ENCODE data around the gene SLC35G2.
"Not testable (repeated sequence)": the region's sequence is repeated elsewhere in the genome, so short reads cannot be mapped to it uniquely, and the experiment has no call there.

The SLC35G2 gene

DNA sequence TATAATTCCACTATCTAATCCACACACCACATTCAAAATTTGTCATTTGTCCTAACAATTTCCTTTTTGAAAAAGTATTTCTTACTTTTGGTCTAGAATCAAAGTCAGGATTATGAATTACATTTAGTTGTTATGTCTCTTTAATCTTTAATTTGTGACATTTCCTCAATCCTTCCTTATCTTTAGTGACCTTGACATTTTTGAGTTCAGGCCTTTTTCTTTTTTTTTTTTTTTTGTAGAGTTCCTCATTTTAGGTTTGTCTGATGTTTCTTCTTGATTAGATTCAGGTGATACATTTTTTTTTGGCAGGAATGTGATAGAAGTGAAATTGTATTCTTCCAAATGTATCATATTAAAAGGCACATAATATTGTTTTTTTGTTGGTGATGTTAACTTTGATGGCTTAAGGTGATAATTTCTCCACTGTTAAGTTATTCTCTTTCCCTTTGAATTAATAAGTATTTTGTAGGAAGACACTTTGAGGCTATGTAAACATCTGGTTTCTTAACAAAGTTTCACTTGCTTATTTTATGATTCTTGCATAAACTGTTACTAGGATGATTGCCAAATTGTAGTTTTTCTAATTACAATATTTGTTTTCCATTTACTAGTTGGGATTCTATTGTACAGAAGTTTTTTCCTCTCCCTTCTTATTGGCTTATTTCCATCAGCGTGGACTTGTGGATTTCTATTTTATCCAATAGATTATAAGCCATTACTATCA is 16.3 kb downstream of the SLC35G2 start:
- DNase-seq (ENCODE audit: low read depth in 2 of 2), result no peak

DNA sequence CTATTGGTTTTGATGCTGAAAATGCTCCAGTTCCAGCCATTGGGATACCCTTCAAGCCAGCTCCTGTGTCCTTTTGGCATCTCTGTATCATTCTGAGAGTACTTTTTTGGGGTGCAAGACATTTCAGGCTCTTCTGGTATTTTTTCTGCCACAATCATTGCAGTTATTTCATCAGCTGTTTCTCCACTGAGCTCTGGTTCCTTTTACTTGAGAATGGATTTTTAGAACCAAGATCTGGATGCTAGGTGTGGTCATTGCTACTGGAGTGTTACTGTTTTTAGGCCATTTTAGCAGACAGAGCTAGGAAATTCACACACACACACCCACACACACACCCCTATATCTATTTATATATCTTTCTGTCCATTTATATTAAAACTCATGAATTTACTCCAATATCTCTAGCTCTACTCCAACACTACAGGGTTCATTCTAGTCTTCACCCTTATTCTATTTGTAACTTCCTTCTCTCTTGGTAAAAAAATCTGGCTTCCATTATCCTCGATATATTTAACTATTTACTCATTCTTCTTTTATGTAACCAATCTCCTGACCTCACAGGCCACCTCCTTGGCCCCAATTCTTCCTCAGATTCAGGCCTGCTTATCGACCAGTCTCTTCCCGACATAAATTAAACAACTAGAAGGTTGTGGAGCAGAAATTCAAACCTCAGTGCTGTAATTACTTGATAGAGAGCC is 17.0 kb downstream of the SLC35G2 start:
- no peak for DNase-seq (ENCODE audit: low read depth in 2 of 2)

DNA sequence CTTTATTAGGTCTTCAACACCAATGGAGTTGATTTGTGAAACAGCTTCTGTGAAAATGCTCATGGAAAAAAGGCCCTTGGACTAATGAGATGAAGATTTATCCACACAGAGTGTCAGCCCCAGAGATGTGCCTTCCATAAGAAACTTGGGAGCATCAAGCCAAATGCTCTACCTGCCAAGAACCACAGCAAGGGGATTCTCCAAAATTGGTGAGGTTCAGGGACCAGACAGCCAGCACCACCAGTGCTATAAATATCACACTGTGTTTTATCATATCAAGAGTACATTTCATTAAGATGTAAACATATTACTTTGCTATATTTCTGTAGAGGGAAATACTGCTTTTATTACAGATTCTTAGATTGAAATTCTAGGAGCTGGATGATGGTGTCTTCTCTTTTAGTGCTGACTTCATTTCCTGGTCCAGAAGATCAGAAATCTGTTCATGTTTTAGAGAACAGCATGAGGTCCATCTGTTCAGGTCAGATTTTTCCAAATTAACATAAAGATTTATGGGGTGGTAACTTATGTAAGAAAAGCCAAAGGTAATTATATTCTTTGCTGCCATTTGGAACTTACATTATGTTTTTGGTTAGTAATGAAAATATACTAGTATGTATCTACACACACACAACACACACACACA is 17.7 kb downstream of the SLC35G2 start:
- no peak for DNase-seq (ENCODE audit: low read depth in 2 of 2)

DNA sequence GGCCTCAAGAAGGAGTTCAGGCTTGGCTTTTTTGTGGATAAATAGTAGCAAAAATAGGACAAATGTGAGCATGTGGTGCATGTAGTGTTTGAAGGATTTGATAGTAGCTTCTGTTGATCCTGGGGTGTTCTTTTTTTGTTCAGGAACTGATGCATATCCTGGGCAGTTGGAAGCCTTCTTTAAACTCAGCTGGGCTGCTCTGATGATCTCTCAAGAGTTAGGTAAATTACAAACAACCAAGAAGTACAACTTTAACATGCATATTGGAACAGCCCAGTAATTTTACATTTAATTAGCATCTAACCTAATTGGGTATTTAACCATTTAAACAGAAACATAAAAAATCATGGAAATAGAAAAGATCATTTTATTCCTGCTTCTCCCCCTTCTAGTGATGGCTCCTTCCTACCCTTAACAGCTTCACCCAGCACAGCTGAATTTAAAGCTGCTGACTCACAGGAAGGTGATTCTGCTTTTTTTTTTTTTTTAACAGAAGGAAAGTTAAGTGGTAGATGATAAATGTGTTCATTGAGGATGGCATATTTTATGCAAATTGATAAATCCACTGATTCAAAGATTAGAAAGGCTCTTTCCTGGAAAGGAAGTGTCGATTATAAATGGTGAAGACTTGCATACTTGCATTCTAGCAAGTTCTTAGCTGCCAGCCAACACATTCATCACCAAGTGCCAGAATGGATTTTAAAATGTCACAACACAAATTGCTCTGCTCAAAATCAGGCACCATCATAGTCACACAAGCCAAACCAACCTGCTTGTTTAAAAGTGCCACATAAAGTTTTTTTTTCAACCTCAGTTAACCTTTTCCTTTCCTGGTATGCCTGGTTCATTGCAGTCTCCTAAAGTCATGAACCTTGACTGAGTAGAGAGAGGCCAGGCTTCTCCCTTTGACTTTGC is 20.0 kb downstream of the SLC35G2 start:
- DNase-seq (ENCODE audit: low read depth in 2 of 2), result no peak

DNA sequence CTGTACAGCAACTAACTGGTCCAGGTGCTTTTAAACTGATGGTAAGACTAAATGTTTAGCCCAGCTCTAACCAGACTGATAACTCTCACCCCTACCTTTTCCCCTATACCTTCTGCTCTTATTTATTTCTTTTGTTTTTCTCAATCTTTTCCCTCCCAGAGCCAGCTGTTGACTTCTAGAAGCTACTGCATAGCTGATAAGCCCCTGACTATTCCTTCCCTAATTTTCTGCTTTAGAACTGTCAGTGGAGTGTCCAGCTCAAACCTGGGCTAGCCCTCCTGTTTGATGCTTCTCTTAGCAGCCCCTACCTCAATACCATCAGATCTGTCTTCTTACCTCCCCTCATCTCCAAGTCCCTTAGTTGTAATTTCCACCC is 20.6 kb downstream of the SLC35G2 start:
- no peak for DNase-seq (ENCODE audit: low read depth in 2 of 2)

DNA sequence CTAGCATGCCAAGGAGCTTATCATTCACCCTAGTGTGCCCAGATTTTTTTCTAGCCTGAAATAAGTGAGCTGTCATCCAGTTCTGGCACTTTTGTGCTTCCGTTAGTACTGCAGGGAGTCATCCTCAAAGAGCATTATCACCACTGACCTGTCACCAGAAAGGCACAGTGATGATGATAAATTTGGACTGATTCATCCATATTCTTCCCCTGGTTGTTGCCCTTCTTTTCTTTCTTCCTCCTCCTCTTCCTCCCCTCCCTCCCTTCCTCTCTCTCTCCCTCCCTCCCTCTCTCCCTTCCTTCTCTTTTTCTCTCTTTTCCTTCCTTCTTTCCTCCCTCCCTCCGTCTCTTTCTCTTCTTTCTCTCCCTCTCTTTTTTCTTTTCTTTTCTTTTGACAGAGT is 21.3 kb downstream of the SLC35G2 start:
- no peak for DNase-seq (ENCODE audit: low read depth in 2 of 2)

DNA sequence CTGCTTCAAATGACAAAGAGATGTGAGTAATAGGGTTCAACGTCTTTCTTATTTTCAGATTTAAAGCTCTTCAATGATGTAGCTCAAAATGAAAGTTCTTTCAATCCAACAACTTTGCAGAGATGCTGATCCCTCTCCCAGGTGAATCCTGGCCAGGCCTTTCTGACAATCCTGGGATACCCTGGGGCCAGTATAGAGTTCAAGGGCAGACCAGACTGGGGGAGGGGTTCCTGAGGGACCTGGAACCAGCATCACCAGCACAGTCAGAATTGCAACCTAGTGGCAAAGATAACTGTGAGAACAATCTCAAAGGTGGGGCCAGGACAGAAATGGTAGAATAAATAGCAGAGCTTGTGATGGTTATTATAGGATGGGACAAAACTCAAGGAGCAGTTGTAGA is 23.4 kb downstream of the SLC35G2 start:
- DNase-seq (ENCODE audit: low read depth in 2 of 2), result no peak

DNA sequence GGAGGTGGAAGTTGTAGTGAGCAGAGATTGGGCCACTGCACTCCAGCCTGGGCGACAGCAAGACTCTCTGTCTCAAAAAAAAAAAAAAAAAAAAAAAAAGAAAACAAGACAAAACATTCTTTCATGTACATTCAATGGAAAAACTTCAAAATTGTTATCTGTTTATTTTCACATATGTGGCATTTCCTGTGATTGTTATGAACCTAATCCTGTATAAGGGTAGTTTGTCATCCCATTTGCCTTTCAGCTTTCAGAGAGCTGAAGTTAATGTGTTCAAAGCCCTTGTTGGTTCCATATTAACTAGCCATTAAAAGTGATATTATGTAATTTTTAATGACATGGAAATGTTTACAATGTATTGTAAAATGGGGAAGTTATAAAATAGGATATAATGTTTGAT is 25.8 kb downstream of the SLC35G2 start:
- DNase-seq (ENCODE audit: low read depth in 2 of 2), result no peak

DNA sequence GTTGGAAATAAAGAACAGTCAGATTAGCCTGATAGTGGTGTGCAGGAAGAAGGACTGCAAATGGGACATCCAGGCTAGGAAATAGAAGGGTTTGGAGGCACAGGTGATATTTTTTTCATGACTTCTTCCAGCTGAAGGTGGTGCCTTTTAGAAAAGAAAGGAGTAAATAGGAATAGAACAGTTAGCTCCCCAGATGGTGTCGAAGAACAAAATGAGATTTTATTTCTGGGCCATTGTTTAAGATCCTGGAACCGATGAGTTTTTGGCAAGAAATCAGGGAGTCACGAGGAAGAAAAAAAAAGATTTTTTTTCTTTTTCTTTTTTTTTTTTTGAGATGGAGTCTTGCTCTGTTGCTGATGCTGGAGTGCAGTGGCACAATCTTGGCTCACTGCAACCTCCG is 33.3 kb downstream of the SLC35G2 start:
- DNase-seq (ENCODE audit: low read depth in 2 of 2), result no peak

DNA sequence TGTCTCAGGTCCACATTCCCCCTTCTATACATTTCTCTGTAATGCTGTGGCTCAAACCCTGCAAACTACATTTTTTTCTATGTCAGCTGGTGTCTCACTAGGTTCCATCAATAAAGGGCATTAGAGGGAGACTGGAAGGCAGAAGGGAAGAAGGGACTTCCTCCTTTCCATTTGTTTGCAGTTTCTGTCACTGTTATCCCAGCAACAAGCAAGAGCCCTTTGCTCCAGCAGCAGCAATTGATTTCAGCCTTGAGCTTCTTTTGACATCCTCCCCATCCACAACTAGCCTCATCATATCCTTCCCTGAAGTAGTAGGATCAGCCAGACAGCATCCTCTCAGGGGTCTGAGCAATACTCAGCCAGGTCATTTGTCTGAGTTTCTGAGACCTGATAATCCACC is 37.7 kb downstream of the SLC35G2 start:
- DNase-seq (ENCODE audit: low read depth in 2 of 2), result no peak

DNA sequence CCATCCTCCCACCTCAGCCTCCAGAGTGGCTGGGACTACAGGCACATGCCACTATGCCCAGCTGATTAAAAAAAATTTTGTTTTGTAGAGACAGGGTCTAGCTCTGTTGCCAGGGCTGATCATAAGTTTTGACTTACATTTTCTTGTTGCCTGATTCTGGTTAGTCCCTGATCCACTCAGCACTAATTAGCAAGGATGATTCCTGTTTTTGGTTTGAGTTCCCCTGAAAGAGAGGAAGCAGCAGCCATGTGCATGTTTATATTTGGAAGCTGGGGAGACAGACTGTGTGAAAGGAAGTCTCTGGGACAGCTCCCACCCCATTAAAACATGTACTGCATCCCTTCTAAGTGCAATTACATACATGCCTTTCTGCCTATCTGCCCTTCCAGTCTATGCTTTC is 39.5 kb downstream of the SLC35G2 start:
- no peak for DNase-seq (ENCODE audit: low read depth in 2 of 2)

DNA sequence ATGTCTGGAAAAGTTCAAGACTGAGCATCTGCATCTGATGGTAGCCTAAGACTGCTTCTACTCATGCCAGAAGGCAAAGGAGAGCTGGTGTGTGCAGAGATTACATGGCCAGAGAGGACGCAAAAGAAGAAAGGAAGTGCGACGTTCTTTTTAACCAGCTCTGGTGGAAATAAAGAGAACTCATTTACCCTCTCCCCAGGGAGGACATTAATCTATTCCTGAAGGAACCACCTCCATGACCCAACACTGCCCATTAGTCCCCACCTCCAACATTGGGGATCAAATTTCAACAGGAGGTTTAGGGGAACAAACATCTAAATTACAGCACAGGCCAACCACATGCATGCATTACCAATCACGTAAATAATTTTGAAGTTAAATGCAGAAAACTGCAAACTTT is 41.6 kb downstream of the SLC35G2 start:
- DNase-seq (ENCODE audit: low read depth in 2 of 2), result no peak

DNA sequence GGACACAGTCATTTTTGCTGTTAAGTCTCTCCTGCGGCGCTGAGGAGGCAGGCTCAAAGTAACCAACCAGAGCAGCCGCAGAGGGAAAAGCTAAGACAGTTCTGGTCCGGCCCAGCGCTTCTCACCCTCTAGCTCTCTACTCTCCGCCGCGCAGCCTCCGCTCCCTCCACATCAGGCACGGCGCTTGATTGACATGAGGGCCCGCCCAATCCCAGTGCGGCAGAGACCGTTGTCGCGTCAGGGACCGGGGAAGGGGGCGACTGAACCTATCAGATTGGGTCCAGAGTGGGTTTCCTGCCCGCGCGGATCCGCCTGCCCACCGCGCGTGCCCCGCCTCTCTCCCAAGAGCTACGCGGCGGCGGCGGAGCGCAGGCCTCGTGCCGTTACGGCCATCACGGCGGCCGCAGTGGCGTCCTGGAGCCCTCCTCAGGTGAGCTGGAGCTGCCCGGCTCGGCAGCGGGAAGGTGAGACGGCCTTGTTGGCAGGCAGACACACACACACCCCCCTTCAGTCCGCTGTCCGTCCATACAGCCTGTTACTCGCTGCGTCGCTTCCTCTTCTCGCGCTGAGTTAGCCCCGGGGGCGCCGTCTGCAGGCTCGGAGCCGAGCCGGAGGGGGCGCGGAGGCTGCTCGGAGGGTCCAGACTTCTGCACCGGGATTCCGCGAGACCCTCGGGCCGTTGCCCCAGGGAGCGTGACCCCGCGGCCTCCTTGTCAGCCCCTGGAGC is 43.1 kb downstream of the SLC35G2 start, which contains the start of gene NCK1:
Gene NCK1, plus strand, starts transcription at position 319 of the 727 bp plus-strand sequence. CDS start 65,794 bp downstream, outside the sequence.
- peak; percentile 93 to 98 for DNase-seq (ENCODE audit: low read depth in 2 of 2)

DNA sequence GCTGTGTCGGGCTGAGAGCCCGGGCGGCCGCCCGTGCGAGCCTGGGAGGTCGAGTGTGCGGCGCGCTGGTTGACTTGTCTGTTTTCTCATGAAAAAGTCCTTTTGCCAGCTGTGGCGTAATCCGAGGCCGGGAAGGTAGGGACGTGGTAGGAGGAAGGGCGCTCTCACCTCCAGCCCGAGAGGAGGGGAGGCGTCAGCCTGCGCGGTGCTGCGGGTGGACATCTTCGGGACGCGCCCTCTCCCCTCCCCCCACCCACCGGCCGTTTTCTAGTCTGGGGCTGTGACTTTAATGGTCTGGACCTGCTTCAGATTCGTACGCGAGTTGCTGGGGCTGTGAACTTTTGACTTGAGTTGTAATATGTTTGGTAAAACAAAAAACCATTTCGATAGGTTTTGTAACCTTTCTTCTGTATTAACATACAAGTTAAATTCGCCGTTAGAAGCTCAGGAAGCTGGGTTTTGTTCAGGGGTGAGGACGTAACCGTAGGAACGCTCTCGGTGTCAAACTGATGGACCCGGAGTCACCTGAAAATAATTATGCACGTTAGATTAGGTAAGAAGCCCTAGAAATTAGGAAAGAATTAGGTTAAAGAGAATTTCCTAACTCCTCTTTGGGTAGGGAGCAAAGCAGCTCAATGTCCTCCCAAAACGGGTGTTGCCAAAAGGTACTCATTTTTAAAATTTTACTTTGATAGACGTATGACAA is 43.8 kb downstream of the SLC35G2 start:
- peak; percentile 31 to 37 for DNase-seq (ENCODE audit: low read depth in 2 of 2)

DNA sequence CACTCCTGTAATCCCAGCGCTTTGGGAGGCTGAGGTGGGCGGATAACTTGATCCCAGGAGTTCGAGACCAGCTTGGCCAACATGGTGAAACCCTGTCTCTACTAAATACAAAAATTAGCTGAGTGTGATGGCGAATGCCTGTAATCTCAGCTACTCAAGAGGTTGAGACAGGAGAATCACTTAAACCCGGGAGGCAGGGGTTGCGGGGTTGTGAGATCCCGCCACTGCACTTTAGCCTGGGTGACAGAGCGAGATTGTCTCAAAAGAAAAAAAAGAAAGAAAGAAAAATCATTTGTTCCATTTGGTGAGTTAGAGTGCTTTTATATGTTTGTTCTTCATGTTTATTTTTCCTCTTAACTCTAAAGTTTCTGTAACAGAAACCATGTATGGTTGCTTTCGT is 50.4 kb downstream of the SLC35G2 start:
- DNase-seq (ENCODE audit: low read depth in 2 of 2), result no peak

DNA sequence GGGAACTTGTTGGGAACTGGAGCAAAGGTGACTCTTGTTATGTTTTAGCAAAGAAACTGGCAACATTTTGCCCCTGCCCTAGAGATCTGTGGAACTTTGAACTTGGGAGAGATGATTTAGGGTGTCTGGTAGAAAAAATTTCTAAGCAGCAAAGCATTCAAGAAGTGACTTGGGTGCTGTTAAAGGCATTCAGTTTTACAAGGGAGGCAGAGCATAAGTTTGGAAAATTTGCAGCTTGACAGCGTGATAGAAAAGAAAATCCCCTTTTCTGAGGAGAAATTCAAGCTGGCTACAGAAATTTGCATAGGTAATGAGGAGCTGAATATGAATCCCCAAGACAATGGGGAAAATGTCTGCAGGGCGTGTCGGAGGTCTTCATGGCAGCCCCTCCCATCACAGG is 53.3 kb downstream of the SLC35G2 start:
- not testable (repeated sequence) for DNase-seq (ENCODE audit: low read depth in 2 of 2)

DNA sequence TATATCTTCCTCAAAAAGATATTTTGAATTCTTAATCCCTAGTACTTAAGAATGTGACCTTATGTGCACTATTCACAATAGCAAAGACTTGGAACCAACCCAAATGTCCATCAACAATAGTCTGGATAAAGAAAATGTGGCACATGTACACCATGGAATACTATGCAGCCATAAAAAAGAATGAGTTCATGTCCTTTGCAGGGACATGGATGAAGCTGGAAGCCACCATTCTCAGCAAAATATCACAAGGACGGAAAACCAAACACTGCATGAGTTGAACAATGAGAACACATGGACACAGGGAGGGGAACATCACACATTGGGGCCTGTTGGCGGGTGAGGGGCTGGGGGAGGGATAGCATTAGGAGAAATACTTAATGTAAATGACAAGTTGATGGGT is 60.6 kb downstream of the SLC35G2 start:
- not testable (repeated sequence) for DNase-seq (ENCODE audit: low read depth in 2 of 2)

DNA sequence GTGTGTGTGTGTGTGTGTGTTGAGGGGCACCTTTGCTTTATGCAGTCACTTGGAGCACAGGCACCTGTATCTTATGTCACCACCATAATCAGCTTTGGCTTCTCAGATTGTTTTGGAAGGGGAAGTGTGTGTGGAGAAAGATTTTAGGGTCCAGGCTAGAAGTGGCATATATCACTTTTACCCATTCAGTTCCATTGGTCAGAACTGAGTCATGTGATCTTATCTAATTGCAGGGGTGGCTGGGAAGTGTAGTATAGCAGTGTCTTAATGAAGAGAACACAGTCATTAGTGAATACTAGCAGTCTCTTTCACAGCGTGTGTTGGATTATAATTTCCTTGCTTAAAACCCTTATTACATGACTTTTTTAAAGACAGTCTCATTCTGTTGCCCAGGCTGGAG is 63.6 kb downstream of the SLC35G2 start:
- no peak for DNase-seq (ENCODE audit: low read depth in 2 of 2)

DNA sequence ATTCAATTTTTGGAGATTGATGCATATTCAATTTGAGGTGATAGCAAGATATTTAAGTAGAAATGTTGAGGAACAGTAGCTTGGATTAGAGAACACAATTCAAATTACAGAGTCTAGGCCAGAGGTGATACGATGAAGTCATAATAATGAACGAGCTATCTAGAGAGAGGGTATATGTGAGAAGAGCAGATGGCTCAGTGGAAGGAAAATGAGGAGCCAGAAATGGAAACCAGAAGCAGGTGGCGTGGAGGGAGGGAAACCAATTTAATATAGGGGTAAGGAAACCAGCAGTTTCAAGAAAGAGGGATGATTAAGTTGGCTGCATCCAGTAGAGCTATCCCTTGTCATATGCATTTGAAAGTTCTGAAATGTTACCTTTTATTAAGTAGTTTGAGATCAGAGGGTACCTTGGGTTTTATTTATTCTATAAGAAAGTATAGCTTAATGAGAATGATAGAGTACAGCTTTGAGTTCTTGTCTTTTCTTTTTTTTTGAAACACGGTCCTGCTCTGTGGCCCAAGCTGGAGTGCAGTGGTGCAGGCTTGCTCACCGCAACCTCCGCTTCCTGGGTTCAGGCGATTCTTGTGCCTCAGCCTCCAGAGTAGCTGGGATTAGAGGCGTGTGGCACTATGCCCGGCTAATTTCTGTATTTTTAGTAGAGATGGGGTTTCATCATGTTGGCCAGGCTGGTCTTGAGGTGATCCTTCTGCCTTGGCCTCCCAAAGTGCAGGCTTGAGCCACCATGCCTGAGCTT is 65.2 kb downstream of the SLC35G2 start:
- DNase-seq (ENCODE audit: low read depth in 2 of 2), result no peak
